H9 (cell line): ENCODE data around the gene MCF2L. TPM values are rescaled to one million over a fixed set of nuclear protein-coding genes. Genes with fewer than 3 reads are reported as not detected.

Experiments used
- DNase-seq: peaks from one replicate; pipeline ENCODE4 v3.0.0-alpha.2; 2017
- H2AFZ ChIP-seq: one replicate; pipeline ENCODE4 v1.6.1; 2013; ENCODE audit warnings: mild to moderate bottlenecking, low read length, control low read depth, moderate library complexity
- H2AK5ac ChIP-seq: 2 replicates; pipeline ENCODE4 v1.6.1; 2013; ENCODE audit warnings: low read length, control low read depth, mixed read lengths; ENCODE audit not compliant: insufficient read length
- H2BK120ac ChIP-seq: one replicate; pipeline ENCODE4 v1.6.1; 2013; ENCODE audit warnings: low read depth, mild to moderate bottlenecking, low read length, control low read depth, inconsistent platforms; ENCODE audit not compliant: poor library complexity, severe bottlenecking
- H2BK12ac ChIP-seq: 2 replicates; pipeline ENCODE4 v1.6.1; 2013; ENCODE audit warnings: low read length, control low read depth, mixed read lengths, low read depth; ENCODE audit not compliant: insufficient read length
- H2BK15ac ChIP-seq: 2 replicates; pipeline ENCODE4 v1.6.1; 2013; ENCODE audit warnings: low read depth, low read length, control low read depth
- H2BK20ac ChIP-seq: one replicate; pipeline ENCODE4 v1.6.1; 2013; ENCODE audit warnings: low read depth, mild to moderate bottlenecking, low read length, control low read depth, inconsistent platforms; ENCODE audit not compliant: poor library complexity, severe bottlenecking
- H2BK5ac ChIP-seq: 2 replicates; pipeline ENCODE4 v1.6.1; 2013; ENCODE audit warnings: low read length, control low read depth, mixed read lengths; ENCODE audit not compliant: insufficient read length
- H3K14ac ChIP-seq: 2 replicates; pipeline ENCODE4 v1.6.1; 2013; ENCODE audit warnings: low read length, control low read depth; ENCODE audit not compliant: insufficient read depth
- H3K18ac ChIP-seq: 2 replicates; pipeline ENCODE4 v1.6.1; 2013; ENCODE audit warnings: low read depth, mild to moderate bottlenecking, mixed read lengths, low read length, control low read depth; ENCODE audit not compliant: insufficient read length
- H3K23ac ChIP-seq: 2 replicates; pipeline ENCODE4 v1.6.1; 2013; ENCODE audit warnings: low read length, control low read depth, mixed read lengths, low read depth; ENCODE audit not compliant: insufficient read length
- H3K23me2 ChIP-seq: 2 replicates; pipeline ENCODE4 v1.6.1; 2013; ENCODE audit warnings: low read depth, mild to moderate bottlenecking, mixed read lengths, low read length, control low read depth; ENCODE audit not compliant: insufficient read length, poor library complexity, severe bottlenecking
- H3K27ac ChIP-seq: 2 replicates; pipeline ENCODE4 v1.5.1; 2013; ENCODE audit warnings: low read length, control low read depth, mixed read lengths, low read depth; ENCODE audit not compliant: insufficient read length
- H3K27me3 ChIP-seq: 2 replicates; pipeline ENCODE4 v1.6.1; 2013; ENCODE audit warnings: low read length, control low read depth, inconsistent platforms; ENCODE audit not compliant: insufficient read depth
- H3K4ac ChIP-seq: 2 replicates; pipeline ENCODE4 v1.6.1; 2013; ENCODE audit warnings: low read depth, mild to moderate bottlenecking, control low read depth, inconsistent platforms, low read length, moderate library complexity
- H3K4me1 ChIP-seq: 2 replicates; pipeline ENCODE4 v1.6.1; 2013; ENCODE audit warnings: low read length, control low read depth, inconsistent platforms; ENCODE audit not compliant: insufficient read depth
- H3K4me2 ChIP-seq: 2 replicates; pipeline ENCODE4 v1.6.1; 2013; ENCODE audit warnings: low read length, control low read depth, mixed read lengths; ENCODE audit not compliant: insufficient read length, insufficient read depth
- H3K56ac ChIP-seq: 2 replicates; pipeline ENCODE4 v1.6.1; 2013; ENCODE audit warnings: low read depth, mild to moderate bottlenecking, mixed read lengths, low read length, control low read depth; ENCODE audit not compliant: insufficient read length
- H3K79me1 ChIP-seq: 2 replicates; pipeline ENCODE4 v1.6.1; 2013; ENCODE audit warnings: low read depth, mild to moderate bottlenecking, moderate library complexity, low read length, control low read depth, inconsistent platforms; ENCODE audit not compliant: insufficient read depth, poor library complexity, severe bottlenecking
- H3K79me2 ChIP-seq: 2 replicates; pipeline ENCODE4 v1.6.1; 2013; ENCODE audit warnings: low read length, control low read depth, inconsistent platforms; ENCODE audit not compliant: insufficient read depth
- H3K9ac ChIP-seq: 2 replicates; pipeline ENCODE4 v1.6.1; 2013; ENCODE audit warnings: low read length, control low read depth, mixed read lengths; ENCODE audit not compliant: insufficient read length; ENCODE audit errors: extremely low read depth
- H3K9me3 ChIP-seq: one replicate; pipeline ENCODE4 v1.6.1; 2013; ENCODE audit warnings: low read depth, low read length, inconsistent platforms; ENCODE audit not compliant: control insufficient read depth
- H3T11ph ChIP-seq: one replicate; pipeline ENCODE4 v1.6.1; 2013; ENCODE audit warnings: mild to moderate bottlenecking, low read length, control low read depth, inconsistent platforms
- H4K20me1 ChIP-seq: one replicate; pipeline ENCODE4 v1.6.1; 2013; ENCODE audit not compliant: control insufficient read depth, insufficient read length, insufficient read depth
- H4K5ac ChIP-seq: 2 replicates; pipeline ENCODE4 v1.6.1; 2013; ENCODE audit warnings: low read depth, mild to moderate bottlenecking, mixed read lengths, low read length, control low read depth; ENCODE audit not compliant: insufficient read length
- H4K8ac ChIP-seq: replicated peaks from 2 replicates; pipeline ENCODE4 v1.6.1; 2013; ENCODE audit warnings: low read length, control low read depth, mixed read lengths, low read depth; ENCODE audit not compliant: insufficient read length
- H4K91ac ChIP-seq: 2 replicates; pipeline ENCODE4 v1.6.1; 2013; ENCODE audit warnings: low read depth, mild to moderate bottlenecking, moderate library complexity, mixed read lengths, low read length, control low read depth; ENCODE audit not compliant: insufficient read length
- H3K27ac Mint-ChIP-seq, 3 experiments: 2 replicates in 2 of 3; 3 replicates in 1 of 3; pipeline ENCODE4 v1.8.0; 2020 to 2021; ENCODE audit warnings: mixed read lengths in 3 of 3, mild to moderate bottlenecking in 1 of 3, moderate library complexity in 1 of 3
- H3K27me3 Mint-ChIP-seq: 2 replicates; pipeline ENCODE4 v1.8.0; 2021; ENCODE audit warnings: low read depth, mild to moderate bottlenecking, moderate library complexity, mixed read lengths
- H3K36me3 Mint-ChIP-seq, 3 experiments: 2 replicates in 2 of 3; 3 replicates in 1 of 3; pipeline ENCODE4 v1.8.0; 2020 to 2021; ENCODE audit warnings: low read depth in 3 of 3, mixed read lengths in 3 of 3; ENCODE audit not compliant: insufficient read depth in 1 of 3
- H3K4me1 Mint-ChIP-seq, 2 experiments: 2 replicates each; pipeline ENCODE4 v1.8.0; 2020; ENCODE audit warnings: mixed read lengths in 2 of 2
- H3K4me3 Mint-ChIP-seq, 2 experiments: 2 replicates in 1 of 2; 3 replicates in 1 of 2; pipeline ENCODE4 v1.8.0; 2020 to 2021; ENCODE audit warnings: mild to moderate bottlenecking in 2 of 2, mixed read lengths in 2 of 2, moderate library complexity in 1 of 2
- H3K9me3 Mint-ChIP-seq, 2 experiments: 2 replicates in 1 of 2; 3 replicates in 1 of 2; pipeline ENCODE4 v1.8.0; 2020; ENCODE audit warnings: mild to moderate bottlenecking in 2 of 2, mixed read lengths in 2 of 2, moderate library complexity in 1 of 2
- CTCF ChIP-seq: fragments of 200-600 bp; sonication (generic); conservative IDR thresholded peaks from 3 replicates; pipeline ENCODE4 v1.8.0; 2021; ENCODE audit warnings: antibody characterized with exemption, mild to moderate bottlenecking
- WGBS: extraction: QIAGEN DNeasy Blood & Tissue Kit; methylation state at CpG from one replicate; pipeline ENCODE4 v1.1.7; 2013; ENCODE audit warnings: missing lambda C conversion rate, low lambda C conversion rate, mixed read lengths; ENCODE audit not compliant: insufficient read length; ENCODE audit errors: extremely low coverage; 5-methylcytosine and 5-hydroxymethylcytosine counted together
- total RNA-seq: library from RNA; stranded (reverse); gene quantifications from 2 replicates; pipeline ENCODE4 v1.2.1, GENCODE V29; 2021

Gene MCF2L
- total RNA-seq, 1 experiment from 2014 or later, result 18.5 TPM

DNA sequence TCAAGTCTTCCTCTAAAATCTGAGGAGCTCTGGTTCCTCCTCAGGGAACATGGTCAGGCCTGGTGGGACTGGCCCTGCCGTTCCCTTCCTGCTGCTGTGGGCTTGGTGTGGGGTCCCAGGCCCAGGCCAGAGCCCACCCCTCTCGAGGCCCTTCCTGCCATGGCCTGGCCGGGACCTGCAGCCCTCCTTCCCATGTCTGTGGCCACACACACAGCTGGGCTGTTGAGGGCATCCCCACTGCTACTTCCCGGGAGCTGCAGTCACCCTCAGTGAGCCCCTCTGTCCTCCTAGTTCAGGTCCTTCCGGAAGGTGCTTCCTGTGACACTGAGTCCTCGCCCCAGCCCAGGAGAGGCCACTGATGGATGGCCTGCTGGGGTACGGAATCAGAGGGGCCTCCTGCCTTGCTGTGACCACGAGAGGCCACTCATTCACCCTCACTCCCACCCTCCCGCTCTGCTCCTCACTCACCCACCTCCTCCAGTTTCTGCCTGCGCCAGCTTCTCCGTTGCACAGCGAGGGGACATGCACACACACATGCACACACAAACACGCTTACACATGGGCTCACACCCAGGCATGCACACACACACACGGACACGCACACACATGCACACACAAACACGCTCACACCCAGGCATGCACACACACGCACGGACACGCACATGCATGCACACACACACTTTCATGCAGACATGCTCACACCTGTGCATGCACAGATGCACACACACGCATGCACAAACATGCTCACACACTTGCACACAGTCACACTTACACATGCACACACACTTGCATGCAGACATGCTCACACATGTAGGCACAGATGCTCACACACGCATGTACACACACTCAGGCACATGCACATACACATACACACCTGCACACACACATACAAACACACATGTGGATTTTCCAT, 7.3 kb upstream of the MCF2L start:
- H2BK20ac ChIP-seq, result no peak overlapping the region
- H3K4me1 ChIP-seq, result no peaks in the 10 kb centered on the region; the same call in 1 of the 2 replicates
- H3K23ac ChIP-seq, result peak overlapping the region; percentile 42
- no peak overlapping the region for H3K4me2 ChIP-seq
- H3K79me2 ChIP-seq, result no peaks in the 10 kb centered on the region
- H3K4ac ChIP-seq, result no peak overlapping the region
- H3K9me3 ChIP-seq, result no peaks in the 10 kb centered on the region
- H3K27me3 Mint-ChIP-seq, result peaks cover 7% of the 10 kb centered on the region
- no peak overlapping the region for H3K4me3 Mint-ChIP-seq
- H3K9ac ChIP-seq, result no peak overlapping the region
- H3K27ac Mint-ChIP-seq, result peak overlapping the region in 1 of 3 experiments; percentile 71; a peak in 3 of 7 replicates
- DNase-seq, result no peak
- H2AK5ac ChIP-seq, result no peak overlapping the region
- peaks cover 0 to 4% (median 0%) of the 10 kb centered on the region in 3 experiments; a peak in 4 of 7 replicates for H3K36me3 Mint-ChIP-seq
- no peak for TF ChIP-seq CTCF
- no peak overlapping the region for H2BK5ac ChIP-seq
- H2BK15ac ChIP-seq, result no peak overlapping the region
- peaks cover 15 to 19% of the 10 kb centered on the region in 2 experiments for H3K4me1 Mint-ChIP-seq
- H3K23me2 ChIP-seq, result no peaks in the 10 kb centered on the region
- no peaks in the 10 kb centered on the region for H3K79me1 ChIP-seq
- no peak overlapping the region for H2BK120ac ChIP-seq
- no peak overlapping the region for H3K14ac ChIP-seq
- H3K27me3 ChIP-seq, result no peaks in the 10 kb centered on the region
- H4K20me1 ChIP-seq, result no peaks in the 10 kb centered on the region
- no peak overlapping the region for H3T11ph ChIP-seq
- no peak overlapping the region for H2BK12ac ChIP-seq
- H3K56ac ChIP-seq, result no peak overlapping the region
- no peak overlapping the region for H3K27ac ChIP-seq
- WGBS, result no CpG with 5 or more reads among the region's 21 CpGs
- H3K9me3 Mint-ChIP-seq, result no peaks in the 10 kb centered on the region
- H4K91ac ChIP-seq, result no peak overlapping the region
- H2AFZ ChIP-seq, result no peak overlapping the region
- no peak overlapping the region for H4K5ac ChIP-seq
- no peak overlapping the region for H3K18ac ChIP-seq
- H4K8ac ChIP-seq, result peak overlapping the region; percentile 59
